Cardiac fibroblast (primary cell): ENCODE data around the gene IL17RB.
A peak's percentile ranks its signal among the peaks of the same experiment; 100 is the strongest.

Experiments used
- DNase-seq, 2 donors: peaks; one replicate each; pipeline versions ENCODE4 v3.0.0 to v3.0.0-alpha.2; 2010; ENCODE audit warnings: low read depth in 2 of 2
- H3K4me3 ChIP-seq, 2 donors: replicated peaks in 1 of 2; 1 replicate in 1 of 2; 2 replicates in 1 of 2; pipeline ENCODE4 v1.5.1; 2011; ENCODE audit warnings: low read depth in 2 of 2, low read length in 2 of 2, mild to moderate bottlenecking in 2 of 2, moderate library complexity in 1 of 2
- CTCF ChIP-seq: IDR thresholded peaks from one replicate; pipeline ENCODE4 v1.5.1; 2011; ENCODE audit warnings: low read depth, mild to moderate bottlenecking, low read length, inconsistent platforms

Gene IL17RB

GRCh38 chr3:53859178-53859577, 12.8 kb downstream of the IL17RB start:
- no peak for TF ChIP-seq CTCF
- no peak for DNase-seq

GRCh38 chr3:53860196-53860595, 13.8 kb downstream of the IL17RB start:
- DNase-seq = no peak
- H3K4me3 ChIP-seq = no peak overlapping the region
- TF ChIP-seq CTCF = no peak

More at GRCh38 chr3:53859178-53859577, 12.8 kb downstream of the IL17RB start:
- no peak overlapping the region for H3K4me3 ChIP-seq

- no peak for TF ChIP-seq CTCF
- no peak for DNase-seq
- H3K4me3 ChIP-seq = no peak overlapping the region
Observed at GRCh38 chr3:53862241-53862640, 15.9 kb downstream of the IL17RB start.

- TF ChIP-seq CTCF = no peak
- DNase-seq = no peak
- H3K4me3 ChIP-seq = no peak overlapping the region
Observed at GRCh38 chr3:53863145-53863544, 16.8 kb downstream of the IL17RB start.

GRCh38 chr3:53865732-53866499, 19.5 kb downstream of the IL17RB start:
- no peak overlapping the region for H3K4me3 ChIP-seq
- DNase-seq = no peak
- TF ChIP-seq CTCF = no peak

GRCh38 chr3:53880396-53881345, 34.3 kb downstream of the IL17RB start:
- no peak for TF ChIP-seq CTCF
- peak overlapping the region; percentile 83 to 85 for H3K4me3 ChIP-seq
- DNase-seq = peak; percentile 33 to 43
